Measurements from ENCODE around the gene INTS13.
"Not testable (repeated sequence)": the region's sequence is repeated elsewhere in the genome, so short reads cannot be mapped to it uniquely, and the experiment has no call there.

INTS13 gene

GRCh38 chr12:26906024-26906423 lies 31.8 kb downstream of the INTS13 start:
- H3K9ac ChIP-seq (ENCODE audit: low read length): no peak overlapping the region
- H3K4me2 ChIP-seq (ENCODE audit: low read depth, low read length, poor library complexity, severe bottlenecking): no peak overlapping the region
- H3K79me2 ChIP-seq (ENCODE audit: insufficient read depth, low read length): no peaks in the 10 kb centered on the region
- H3K9me2 ChIP-seq (replicated peaks; ENCODE audit: insufficient read depth, low read length): no peaks in the 10 kb centered on the region
- 0 out of 2 replicates have a peak, but pooled peaks cover 3% of the 10 kb centered on the region for H4K20me1 ChIP-seq (ENCODE audit: low read depth, low read length)
- H3K4me3 ChIP-seq (ENCODE audit: insufficient read depth, low read length, poor library complexity, severe bottlenecking): no peak overlapping the region
- H3K27ac ChIP-seq (ENCODE audit: low read depth, low read length): no peak overlapping the region
- no peak overlapping the region for H2AFZ ChIP-seq (ENCODE audit: low read depth, low read length, severe bottlenecking)
- H3K27me3 ChIP-seq (ENCODE audit: low read length): no peaks in the 10 kb centered on the region
- no peaks in the 10 kb centered on the region for H3K9me3 ChIP-seq (ENCODE audit: insufficient read depth, low read length)
- H3K36me3 ChIP-seq (ENCODE audit: low read length): peaks cover 59% of the 10 kb centered on the region
- TF ChIP-seq EZH2phosphoT487 (conservative IDR thresholded peaks at IDR 0.05; ENCODE audit: low read length) (no peak), CTCF (IDR thresholded peaks at IDR 0.05; ENCODE audit: insufficient read depth, low read length, poor library complexity, severe bottlenecking) (no peak)
- 0 out of 2 replicates have a peak, but pooled peaks cover 10% of the 10 kb centered on the region for H3F3A ChIP-seq (ENCODE audit: insufficient read depth)

GRCh38 chr12:26903396-26903795 lies 34.4 kb downstream of the INTS13 start:
- Histone ChIP-seq H3K36me3 (ENCODE audit: low read length) (peaks cover 55% of the 10 kb centered on the region), H3F3A (ENCODE audit: insufficient read depth) (0 out of 2 replicates have a peak, but pooled peaks cover 10% of the 10 kb centered on the region)

GRCh38 chr12:26896913-26897312 lies 40.9 kb downstream of the INTS13 start:
- H3K9me3 ChIP-seq (ENCODE audit: insufficient read depth, low read length): no peaks in the 10 kb centered on the region
- H3K27me3 ChIP-seq (ENCODE audit: low read length): no peaks in the 10 kb centered on the region
- H3K79me2 ChIP-seq (ENCODE audit: insufficient read depth, low read length): no peaks in the 10 kb centered on the region
- TF ChIP-seq EZH2phosphoT487 (conservative IDR thresholded peaks at IDR 0.05; ENCODE audit: low read length) (no peak), CTCF (IDR thresholded peaks at IDR 0.05; ENCODE audit: insufficient read depth, low read length, poor library complexity, severe bottlenecking) (no peak)
- peaks cover 5% of the 10 kb centered on the region; the same call in 1 of the 2 replicates for H3F3A ChIP-seq (ENCODE audit: insufficient read depth)
- no peak overlapping the region for H3K4me2 ChIP-seq (ENCODE audit: low read depth, low read length, poor library complexity, severe bottlenecking)
- H3K27ac ChIP-seq (ENCODE audit: low read depth, low read length): no peak overlapping the region
- no peak overlapping the region for H3K9ac ChIP-seq (ENCODE audit: low read length)
- H4K20me1 ChIP-seq (ENCODE audit: low read depth, low read length): no peaks in the 10 kb centered on the region
- H2AFZ ChIP-seq (ENCODE audit: low read depth, low read length, severe bottlenecking): no peak overlapping the region
- no peaks in the 10 kb centered on the region for H3K9me2 ChIP-seq (replicated peaks; ENCODE audit: insufficient read depth, low read length)
- peaks cover 15% of the 10 kb centered on the region for H3K36me3 ChIP-seq (ENCODE audit: low read length)
- no peak overlapping the region for H3K4me3 ChIP-seq (ENCODE audit: insufficient read depth, low read length, poor library complexity, severe bottlenecking)

More at GRCh38 chr12:26903396-26903795, 34.4 kb downstream of the INTS13 start:
- not testable (repeated sequence) for H3K27ac ChIP-seq (ENCODE audit: low read depth, low read length); H3K4me2 ChIP-seq (ENCODE audit: low read depth, low read length, poor library complexity, severe bottlenecking); H3K9ac ChIP-seq (ENCODE audit: low read length); H3K79me2 ChIP-seq (ENCODE audit: insufficient read depth, low read length); H3K9me3 ChIP-seq (ENCODE audit: insufficient read depth, low read length); H3K9me2 ChIP-seq (replicated peaks; ENCODE audit: insufficient read depth, low read length); H3K27me3 ChIP-seq (ENCODE audit: low read length); H4K20me1 ChIP-seq (ENCODE audit: low read depth, low read length); H3K4me3 ChIP-seq (ENCODE audit: insufficient read depth, low read length, poor library complexity, severe bottlenecking); H2AFZ ChIP-seq (ENCODE audit: low read depth, low read length, severe bottlenecking)

- Histone ChIP-seq H4K20me1 (ENCODE audit: low read depth, low read length) (no peaks in the 10 kb centered on the region), H3K79me2 (ENCODE audit: insufficient read depth, low read length) (no peaks in the 10 kb centered on the region)
- TF ChIP-seq CTCF (IDR thresholded peaks at IDR 0.05; ENCODE audit: insufficient read depth, low read length, poor library complexity, severe bottlenecking) (no peak), EZH2phosphoT487 (conservative IDR thresholded peaks at IDR 0.05; ENCODE audit: low read length) (no peak)
These were observed 42.1 kb downstream of the INTS13 start for GRCh38 chr12:26895672-26896071.

More at GRCh38 chr12:26895672-26896071, 42.1 kb downstream of the INTS13 start:
- H3F3A ChIP-seq (ENCODE audit: insufficient read depth): peaks cover 5% of the 10 kb centered on the region; the same call in 1 of the 2 replicates
- no peak overlapping the region for H3K4me2 ChIP-seq (ENCODE audit: low read depth, low read length, poor library complexity, severe bottlenecking)
- H3K9me3 ChIP-seq (ENCODE audit: insufficient read depth, low read length): no peaks in the 10 kb centered on the region
- no peaks in the 10 kb centered on the region for H3K27me3 ChIP-seq (ENCODE audit: low read length)
- no peak overlapping the region for H3K4me3 ChIP-seq (ENCODE audit: insufficient read depth, low read length, poor library complexity, severe bottlenecking)
- peaks cover 15% of the 10 kb centered on the region for H3K36me3 ChIP-seq (ENCODE audit: low read length)
- H3K9ac ChIP-seq (ENCODE audit: low read length): no peak overlapping the region
- H2AFZ ChIP-seq (ENCODE audit: low read depth, low read length, severe bottlenecking): no peak overlapping the region
- no peaks in the 10 kb centered on the region for H3K9me2 ChIP-seq (replicated peaks; ENCODE audit: insufficient read depth, low read length)
- H3K27ac ChIP-seq (ENCODE audit: low read depth, low read length): no peak overlapping the region

All from SU-DHL-6 (cell line).